ENCODE data around the gene C19orf12. TPM values are rescaled to one million over a fixed set of nuclear protein-coding genes. Genes with fewer than 3 reads are reported as not detected.

The C19orf12 gene
- total RNA-seq, 1 donor from 2014 or later = 14.2 TPM

- H3K27me3 ChIP-seq = no peaks in the 10 kb centered on the region
- DNase-seq (ENCODE audit: extremely low spot score in 2 of 2) = peak in 1 of 2 donors; percentile 97
- H3K36me3 ChIP-seq = peaks cover 0 to 37% of the 10 kb centered on the region in 2 donors
- intact Hi-C loops (cut with DNase I) = no loop called here
- TF ChIP-seq POLR2A (IDR thresholded peaks at IDR 0.05) (no peak), POLR2AphosphoS5 (IDR thresholded peaks at IDR 0.05; ENCODE audit: insufficient read depth in 1 of 2, low read depth in 1 of 2) (peak; percentile 61 to 91)
- peaks cover 84% of the 10 kb centered on the region for H3K4me1 ChIP-seq
- no peaks in the 10 kb centered on the region for H3K9me3 ChIP-seq
- no peak overlapping the region for H3K4me3 ChIP-seq
- peak overlapping the region; percentile 83 for H3K27ac ChIP-seq
These were observed 36.5 kb downstream of the C19orf12 start for GRCh38 chr19:29678484-29679106.

- no peaks in the 10 kb centered on the region for H3K9me3 ChIP-seq
- intact Hi-C loops (cut with DNase I) = no loop called here
- no peaks in the 10 kb centered on the region for H3K27me3 ChIP-seq
- TF ChIP-seq POLR2A (IDR thresholded peaks at IDR 0.05) (no peak), CTCF (IDR thresholded peaks at IDR 0.05) (no peak), POLR2AphosphoS5 (IDR thresholded peaks at IDR 0.05; ENCODE audit: insufficient read depth in 1 of 2, low read depth in 1 of 2) (no peak)
- peaks cover 90% of the 10 kb centered on the region for H3K4me1 ChIP-seq
- H3K4me3 ChIP-seq = no peak overlapping the region
- peak overlapping the region; percentile 83 for H3K27ac ChIP-seq
- no peak for DNase-seq (ENCODE audit: extremely low spot score in 2 of 2)
- H3K36me3 ChIP-seq = peaks cover 0 to 37% of the 10 kb centered on the region in 2 donors
These were observed 37.9 kb downstream of the C19orf12 start for GRCh38 chr19:29677001-29677817.

GRCh38 chr19:29676586-29676985 is 38.5 kb downstream of the C19orf12 start:
- intact Hi-C loops (cut with DNase I) = no loop called here
- no peaks in the 10 kb centered on the region for H3K27me3 ChIP-seq
- peaks cover 90% of the 10 kb centered on the region for H3K4me1 ChIP-seq
- peaks cover 0 to 37% of the 10 kb centered on the region in 2 donors for H3K36me3 ChIP-seq
- TF ChIP-seq POLR2AphosphoS5 (IDR thresholded peaks at IDR 0.05; ENCODE audit: insufficient read depth in 1 of 2, low read depth in 1 of 2) (peak in 1 of 2 donors; percentile 11), POLR2A (IDR thresholded peaks at IDR 0.05) (no peak)
- DNase-seq (ENCODE audit: extremely low spot score in 2 of 2) = no peak
- no peak overlapping the region for H3K4me3 ChIP-seq
- H3K9me3 ChIP-seq = no peaks in the 10 kb centered on the region
- H3K27ac ChIP-seq = peak overlapping the region; percentile 83

DNA sequence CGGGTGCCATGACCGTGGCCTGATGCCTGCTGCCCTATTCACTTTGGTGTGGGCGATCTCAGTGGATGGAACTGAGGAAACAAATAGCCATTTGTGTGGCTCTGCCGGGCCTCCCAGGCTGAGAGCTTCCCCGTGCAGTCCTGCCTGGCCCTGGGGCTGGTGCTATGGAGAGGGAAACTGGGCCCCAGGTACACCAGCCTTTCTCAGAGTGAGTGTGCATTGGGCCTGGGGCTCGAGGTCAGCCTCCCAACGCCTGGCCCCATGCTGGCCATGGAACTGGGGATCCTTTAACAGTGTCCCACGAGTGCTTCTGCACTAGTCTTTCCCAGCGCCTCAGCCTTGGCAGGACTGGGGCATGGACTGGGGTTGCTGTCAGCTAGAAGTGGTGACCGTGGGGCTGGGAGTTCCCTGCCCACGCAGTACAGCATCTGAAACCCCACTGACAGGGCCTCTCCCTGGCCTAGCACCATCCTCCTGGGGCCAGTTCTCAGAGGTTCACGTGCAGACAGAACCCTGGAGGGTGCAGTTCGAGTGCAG is 39.3 kb downstream of the C19orf12 start:
- Histone ChIP-seq H3K4me3 (no peak overlapping the region), H3K27me3 (no peaks in the 10 kb centered on the region), H3K27ac (peak overlapping the region; percentile 83), H3K36me3 (peaks cover 0 to 37% of the 10 kb centered on the region in 2 donors), H3K4me1 (peaks cover 90% of the 10 kb centered on the region), H3K9me3 (no peaks in the 10 kb centered on the region)
- TF ChIP-seq POLR2AphosphoS5 (IDR thresholded peaks at IDR 0.05; ENCODE audit: insufficient read depth in 1 of 2, low read depth in 1 of 2) (no peak), POLR2A (IDR thresholded peaks at IDR 0.05) (no peak), CTCF (IDR thresholded peaks at IDR 0.05) (no peak)
- no peak for DNase-seq (ENCODE audit: extremely low spot score in 2 of 2)
- intact Hi-C loops (cut with DNase I) = no loop called here

DNA sequence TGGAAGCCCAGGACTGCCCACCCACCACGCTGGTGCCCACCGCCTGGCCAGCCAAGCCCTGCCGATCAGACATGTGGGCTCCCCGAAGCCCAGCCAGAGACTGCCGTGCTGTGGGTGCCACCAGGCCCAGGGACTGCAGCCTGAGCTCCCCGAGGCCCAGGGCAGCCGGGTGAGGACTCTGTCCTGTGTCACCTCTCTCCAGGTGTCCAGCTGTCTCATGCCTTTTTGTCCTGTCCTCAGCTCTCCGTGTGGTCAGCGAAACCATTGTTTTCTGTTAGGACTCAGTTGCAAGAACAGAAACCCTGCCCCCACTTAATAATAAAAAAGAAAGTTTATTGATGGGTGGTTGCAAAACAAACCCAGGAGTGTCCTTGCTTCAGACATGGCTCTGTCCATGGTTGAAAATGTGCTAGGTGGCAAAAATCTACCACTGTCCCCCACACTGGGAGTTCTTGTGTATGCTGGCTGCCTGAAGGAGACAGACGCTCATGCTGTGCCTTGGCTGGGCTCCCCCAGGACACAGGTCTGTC is 39.9 kb downstream of the C19orf12 start:
- DNase-seq (ENCODE audit: extremely low spot score in 2 of 2) = no peak
- H3K27me3 ChIP-seq = no peaks in the 10 kb centered on the region
- H3K4me3 ChIP-seq = no peak overlapping the region
- no peak for TF ChIP-seq POLR2AphosphoS5 (IDR thresholded peaks at IDR 0.05; ENCODE audit: insufficient read depth in 1 of 2, low read depth in 1 of 2)
- TF ChIP-seq CTCF (IDR thresholded peaks at IDR 0.05) = no peak
- TF ChIP-seq POLR2A (IDR thresholded peaks at IDR 0.05) = no peak
- no peak overlapping the region for H3K27ac ChIP-seq
- H3K36me3 ChIP-seq = peaks cover 0 to 37% of the 10 kb centered on the region in 2 donors
- H3K9me3 ChIP-seq = no peaks in the 10 kb centered on the region
- intact Hi-C loops (cut with DNase I) = no loop called here
- peaks cover 90% of the 10 kb centered on the region for H3K4me1 ChIP-seq

Data from vagina (tissue), 2 donors.